Measurements from ENCODE around the gene CD55. TPM values are rescaled to one million over a fixed set of nuclear protein-coding genes. Genes with fewer than 3 reads are reported as not detected.

CD55 gene
- total RNA-seq, 1 donor from 2014 or later: 5.1 TPM

DNA sequence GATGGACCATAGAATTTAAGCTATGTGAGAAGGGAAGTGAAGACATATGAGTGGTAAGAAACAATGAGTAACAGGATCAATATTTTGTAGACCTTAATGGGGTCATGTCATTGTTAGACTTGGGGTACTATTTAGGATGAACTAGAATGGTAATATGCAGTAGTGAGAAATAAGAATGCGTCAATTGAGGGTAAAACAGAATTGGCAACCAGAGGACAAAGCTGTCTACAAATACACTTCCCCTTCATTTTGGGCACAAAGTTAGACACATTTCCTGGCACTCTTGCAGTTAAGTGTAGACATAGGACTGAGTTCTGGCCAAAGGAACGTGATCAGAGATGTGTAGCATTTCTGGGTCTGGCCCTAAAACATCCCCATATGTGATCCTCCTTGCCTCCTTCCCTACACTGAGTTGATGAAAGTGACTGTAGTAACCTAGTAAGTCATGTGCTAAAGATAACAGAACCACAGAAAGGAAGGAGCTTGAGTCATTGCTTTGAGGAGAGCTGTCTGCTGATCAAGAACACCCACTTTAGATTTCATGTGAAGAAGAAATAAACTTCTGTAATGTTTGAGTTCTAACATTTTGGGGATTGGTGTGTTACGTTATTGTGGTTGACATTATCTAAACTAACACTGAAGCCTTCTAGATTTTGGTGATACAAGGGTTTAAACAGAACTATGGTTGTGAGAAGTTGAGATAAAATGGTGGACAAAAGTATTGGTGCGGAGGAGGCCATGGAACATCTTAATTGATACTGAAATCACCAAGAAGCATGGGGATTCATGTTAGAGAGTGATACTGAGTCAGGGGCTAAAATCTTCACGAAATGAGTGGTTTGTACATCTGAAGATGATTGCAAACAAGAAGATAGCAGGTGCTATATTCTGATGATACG lies 41.7 kb downstream of the CD55 start:
- no peak for DNase-seq

DNA sequence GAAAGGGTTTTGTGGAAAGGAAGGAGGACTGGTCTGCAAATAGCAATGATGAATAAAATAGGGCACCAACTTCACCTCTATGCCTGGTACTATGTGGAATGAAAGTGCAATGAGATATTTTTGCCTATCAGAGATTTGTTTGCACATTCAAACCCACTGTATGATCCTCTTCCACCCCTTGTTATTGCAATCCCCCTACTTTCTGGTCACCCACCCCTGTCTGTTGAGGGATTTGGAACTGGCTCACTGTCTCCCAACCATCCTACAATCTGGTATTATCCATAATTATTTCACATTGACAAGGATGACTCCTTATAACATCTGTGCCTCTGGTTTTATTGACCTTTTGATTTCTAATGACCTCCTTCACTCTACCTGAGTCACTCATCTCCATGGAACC lies 42.4 kb downstream of the CD55 start:
- DNase-seq: no peak

GRCh38 chr1:207364614-207365013 lies 43.1 kb downstream of the CD55 start:
- no peak for DNase-seq

- no peak for DNase-seq
Observed at GRCh38 chr1:207365063-207365462, 43.6 kb downstream of the CD55 start.

DNA sequence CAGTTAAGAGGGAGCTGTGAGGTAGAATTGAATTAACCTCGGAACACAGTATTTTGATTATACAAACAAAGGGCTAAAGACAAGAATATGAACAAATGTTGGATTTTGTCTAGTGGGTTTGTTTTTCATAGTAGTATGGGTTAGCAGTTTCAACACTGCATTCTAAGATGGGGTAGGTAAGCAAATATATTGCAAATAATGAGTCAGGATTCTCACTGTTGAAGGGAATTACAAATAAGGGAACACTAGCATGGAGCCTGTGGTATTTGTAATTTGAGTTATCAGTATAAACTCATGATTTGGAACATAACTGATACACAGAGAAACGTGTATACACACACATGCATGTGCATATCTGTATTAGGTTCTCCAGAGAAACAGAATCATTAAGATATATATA lies 44.5 kb downstream of the CD55 start:
- no peak for DNase-seq

DNA sequence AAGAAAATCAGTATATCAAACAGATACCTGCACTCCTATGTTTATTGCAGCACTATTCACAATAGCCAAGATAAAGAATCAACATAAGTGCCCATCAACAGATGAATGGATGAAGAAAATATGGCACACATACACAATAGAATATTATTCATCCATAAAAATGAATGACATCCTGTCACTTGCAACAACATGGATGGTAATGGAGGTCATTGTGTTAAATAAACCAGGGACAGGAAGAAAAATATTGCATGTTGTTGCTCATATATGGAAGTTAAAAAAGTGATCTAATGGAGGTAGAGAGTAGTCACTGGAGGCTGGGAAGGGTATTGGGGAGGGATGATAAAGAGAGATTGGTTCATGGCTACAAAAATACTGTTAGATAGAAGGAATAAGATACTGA lies 67.2 kb downstream of the CD55 start:
- DNase-seq: no peak

GRCh38 chr1:207389728-207390464 lies 68.4 kb downstream of the CD55 start:
- no peak for DNase-seq

GRCh38 chr1:207393610-207394009 lies 72.1 kb downstream of the CD55 start:
- DNase-seq: no peak

DNA sequence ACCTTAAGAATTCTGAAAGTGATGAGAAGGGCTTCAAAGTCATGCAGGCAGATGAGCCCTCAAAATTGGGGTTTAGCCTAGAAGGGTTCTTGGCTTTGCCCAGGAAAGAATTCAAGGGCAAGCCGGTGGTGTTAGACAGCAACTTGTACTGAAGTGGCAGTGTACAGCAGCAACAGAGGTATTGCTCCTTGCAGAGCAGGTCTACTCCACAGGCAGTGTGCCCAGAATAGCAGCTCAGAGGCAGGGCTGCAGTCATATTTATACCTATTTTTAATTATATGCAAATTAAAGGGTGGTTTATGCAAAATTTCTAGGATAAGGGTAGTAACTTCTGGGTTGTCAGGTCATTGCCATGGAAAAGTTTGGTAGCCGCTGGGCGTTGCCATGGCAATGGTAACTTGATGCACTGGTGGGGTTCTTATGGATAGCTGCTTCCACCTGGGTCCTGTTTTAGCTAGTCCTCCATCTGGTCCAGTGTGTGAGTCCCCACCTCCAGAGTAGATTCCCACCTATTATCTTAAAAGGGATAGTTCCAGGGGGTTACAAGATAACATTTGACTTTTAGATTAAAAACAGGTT lies 74.8 kb downstream of the CD55 start:
- DNase-seq: no peak

DNA sequence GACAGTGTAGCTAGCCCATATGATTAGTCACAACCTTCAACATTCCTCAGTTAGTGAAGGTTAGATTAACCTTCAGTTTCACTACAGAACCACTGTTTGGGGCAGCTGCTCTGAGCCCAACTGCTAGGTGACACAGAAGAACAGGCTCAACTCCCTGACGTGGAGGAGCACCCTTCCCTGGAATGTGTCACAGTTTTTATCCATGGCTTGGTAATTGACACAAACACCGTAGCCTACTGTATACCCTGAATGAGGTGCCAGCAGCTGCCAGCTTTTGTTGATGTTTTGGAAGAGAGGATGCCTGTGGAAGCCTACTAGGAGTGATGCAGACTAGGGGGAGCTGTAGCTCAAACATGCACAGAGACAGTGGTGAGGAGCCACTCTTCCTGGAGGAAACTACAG lies 76.0 kb downstream of the CD55 start:
- no peak for DNase-seq

- peak; percentile 58 for DNase-seq
Observed at GRCh38 chr1:207398986-207399385, 77.5 kb downstream of the CD55 start.

GRCh38 chr1:207401578-207401977 lies 80.1 kb downstream of the CD55 start:
- DNase-seq: no peak

DNA sequence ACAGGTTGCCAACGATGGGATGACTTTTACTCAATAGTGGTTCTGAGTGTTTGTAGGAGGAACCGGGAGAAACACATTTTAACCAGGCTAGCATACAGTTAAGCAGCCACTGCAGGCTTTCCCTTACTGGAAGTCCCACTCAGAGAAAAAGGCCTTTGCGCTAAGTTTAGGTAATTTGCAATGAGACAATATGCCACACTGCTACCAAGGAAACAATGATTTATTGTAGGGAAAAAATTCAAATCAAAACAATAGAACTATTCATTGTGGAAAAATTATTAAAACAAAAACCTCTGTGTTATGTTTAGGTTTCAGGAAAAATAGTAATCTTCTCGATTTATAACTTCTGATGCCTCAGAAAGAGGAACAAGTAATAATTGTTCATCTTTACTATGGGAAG lies 81.3 kb downstream of the CD55 start:
- no peak for DNase-seq

DNA sequence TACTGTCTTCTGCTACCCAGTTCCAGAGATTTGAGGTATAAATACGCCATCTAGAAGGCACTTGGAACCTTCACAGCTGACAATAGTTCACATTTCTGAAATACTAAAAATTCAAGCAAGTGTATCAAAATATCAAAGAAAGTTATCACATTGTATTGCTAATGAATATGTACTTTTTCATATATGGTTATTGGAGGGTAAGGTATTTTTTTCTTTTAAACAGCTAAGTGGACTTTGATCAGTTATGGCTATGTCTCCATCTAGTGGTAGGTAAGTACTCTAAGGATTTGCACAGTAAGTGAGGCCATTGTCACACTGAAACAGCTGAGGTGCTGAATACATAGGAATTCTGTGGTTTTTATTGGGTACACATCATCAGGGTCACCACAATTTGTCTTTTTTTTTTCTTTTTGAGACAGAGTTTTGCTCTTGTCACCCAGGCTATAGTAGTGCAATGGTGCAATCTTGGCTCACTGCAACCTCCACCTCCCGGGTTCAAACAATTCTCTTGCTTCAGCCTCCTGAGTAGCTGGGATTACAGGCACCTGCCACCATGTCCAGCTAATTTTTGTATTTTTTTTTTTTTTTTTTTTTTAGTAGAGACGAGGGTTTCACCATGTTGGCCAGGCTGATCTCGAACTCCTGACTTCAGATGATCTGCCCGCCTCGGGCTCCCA lies 83.5 kb downstream of the CD55 start:
- DNase-seq: no peak

DNA sequence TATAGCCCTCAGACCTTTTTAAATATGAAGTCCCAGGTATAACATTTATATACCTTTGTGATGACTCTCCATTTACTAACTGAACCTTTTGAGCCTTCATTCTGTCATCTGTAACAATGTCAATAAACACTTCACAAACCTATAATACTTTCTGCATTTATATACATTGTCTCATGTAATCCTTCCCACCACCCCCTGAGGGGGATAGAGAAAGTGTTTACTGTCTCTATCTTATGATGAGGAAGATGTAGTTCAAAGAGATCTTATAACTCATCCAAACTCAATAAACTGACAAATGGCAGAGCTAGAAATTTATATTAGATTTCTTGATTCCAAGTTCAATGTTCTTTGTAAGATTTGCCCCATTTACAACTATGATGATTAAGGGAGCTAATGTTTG lies 84.3 kb downstream of the CD55 start:
- DNase-seq: no peak

DNA sequence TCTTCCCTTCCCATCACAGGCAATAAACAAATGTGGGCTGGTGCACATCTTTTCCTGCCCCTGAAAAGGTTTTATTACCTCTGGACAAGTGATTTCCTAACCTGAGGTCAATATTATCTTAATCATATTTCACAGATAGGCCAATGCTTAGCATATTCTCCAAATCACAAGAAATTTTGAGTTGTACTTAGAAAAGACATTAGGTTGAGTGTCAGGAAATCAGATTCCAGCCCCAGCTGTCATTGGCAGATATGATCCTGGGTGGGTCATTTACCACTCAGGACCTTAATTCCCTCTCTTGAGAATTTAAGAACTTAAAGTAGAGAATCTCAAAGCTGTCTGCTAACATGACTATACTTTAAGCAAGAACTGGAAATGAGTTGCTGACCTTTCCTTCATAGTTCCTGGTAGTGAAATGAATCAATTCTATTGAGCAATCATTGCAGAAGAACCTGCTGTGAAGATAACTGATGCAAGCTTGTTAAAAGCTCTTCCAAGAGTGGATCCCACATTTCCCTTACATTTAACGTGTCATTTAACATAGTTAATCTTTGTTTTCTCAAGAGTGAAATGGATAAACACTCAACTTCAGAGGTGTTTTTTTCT lies 86.3 kb downstream of the CD55 start:
- DNase-seq: no peak

Other genes starting within 250 kb of the CD55 start
- gene C4BPB, start 232.8 kb upstream of the CD55 start, total RNA-seq: not detected
- gene C4BPA, start 217.4 kb upstream of the CD55 start, total RNA-seq: not detected
- gene CR2, start 132.7 kb downstream of the CD55 start, total RNA-seq: not detected
- 0.31 TPM for gene CR1, start 174.5 kb downstream of the CD55 start, total RNA-seq

Data from occipital lobe (tissue), 2 donors.